Measurements from ENCODE around the gene GH1. TPM values are rescaled to one million over a fixed set of nuclear protein-coding genes. Genes with fewer than 3 reads are reported as not detected.

GH1 gene
- total RNA-seq, 1 experiment from 2014 or later = not detected

DNA sequence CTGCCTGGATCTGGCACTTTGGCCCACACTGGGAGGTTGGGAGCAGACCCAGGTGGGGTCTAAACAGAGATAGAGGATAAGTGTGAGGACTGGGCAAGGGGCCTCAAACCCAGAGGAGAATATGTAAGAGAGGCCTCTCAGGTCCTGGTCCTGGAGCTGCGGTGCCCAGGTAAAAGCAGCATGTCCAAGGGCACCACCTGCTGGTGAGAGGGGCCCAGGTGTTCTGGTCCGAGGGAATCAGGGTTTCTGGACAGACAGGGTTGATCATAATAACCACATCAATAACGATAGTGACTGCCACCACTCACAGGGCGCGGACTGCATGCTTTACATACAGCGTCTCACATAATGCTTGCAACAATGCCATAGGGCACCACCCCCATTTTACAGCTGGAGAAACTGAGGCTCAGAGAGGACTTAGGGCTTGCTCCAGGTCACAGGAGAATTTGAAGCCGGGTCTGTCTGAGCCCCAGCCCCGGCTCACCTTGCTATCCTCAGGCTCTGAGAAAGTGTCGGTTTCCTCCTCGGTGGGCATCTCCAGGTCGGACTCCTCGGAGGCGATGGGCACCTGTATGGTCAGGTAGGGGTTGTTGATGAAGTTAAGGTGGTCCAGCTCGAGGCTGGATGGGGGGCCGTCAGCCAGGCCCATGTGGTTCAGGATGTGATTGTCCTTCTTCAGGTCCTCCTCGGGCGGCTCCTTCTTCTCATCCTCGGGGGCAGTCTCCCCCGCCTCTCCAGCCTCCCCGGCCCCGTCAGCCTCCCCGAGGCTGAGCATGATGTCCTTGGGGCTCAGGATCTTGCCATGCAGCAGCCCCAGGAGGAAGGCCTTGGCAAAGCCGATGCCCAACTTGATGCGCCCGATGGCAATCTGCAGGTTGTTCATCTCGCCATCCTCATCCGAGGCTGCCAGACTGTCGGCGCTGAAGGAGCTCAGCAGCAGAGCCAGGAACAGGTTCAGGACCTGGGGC, 32.6 kb upstream of the GH1 start:
- no peak overlapping the region for H3K9ac ChIP-seq (ENCODE audit: low read length)
- no peak overlapping the region for H2AFZ ChIP-seq (ENCODE audit: low read depth, low read length, poor library complexity, severe bottlenecking)
- H3K27me3 ChIP-seq (ENCODE audit: insufficient read depth, low read length) = no peaks in the 10 kb centered on the region
- TF ChIP-seq, protein P1, sequence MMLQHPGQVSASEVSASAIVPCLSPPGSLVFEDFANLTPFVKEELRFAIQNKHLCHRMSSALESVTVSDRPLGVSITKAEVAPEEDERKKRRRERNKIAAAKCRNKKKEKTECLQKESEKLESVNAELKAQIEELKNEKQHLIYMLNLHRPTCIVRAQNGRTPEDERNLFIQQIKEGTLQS (IDR thresholded peaks at IDR 0.05) = no peak
- TF ChIP-seq, protein P2, sequence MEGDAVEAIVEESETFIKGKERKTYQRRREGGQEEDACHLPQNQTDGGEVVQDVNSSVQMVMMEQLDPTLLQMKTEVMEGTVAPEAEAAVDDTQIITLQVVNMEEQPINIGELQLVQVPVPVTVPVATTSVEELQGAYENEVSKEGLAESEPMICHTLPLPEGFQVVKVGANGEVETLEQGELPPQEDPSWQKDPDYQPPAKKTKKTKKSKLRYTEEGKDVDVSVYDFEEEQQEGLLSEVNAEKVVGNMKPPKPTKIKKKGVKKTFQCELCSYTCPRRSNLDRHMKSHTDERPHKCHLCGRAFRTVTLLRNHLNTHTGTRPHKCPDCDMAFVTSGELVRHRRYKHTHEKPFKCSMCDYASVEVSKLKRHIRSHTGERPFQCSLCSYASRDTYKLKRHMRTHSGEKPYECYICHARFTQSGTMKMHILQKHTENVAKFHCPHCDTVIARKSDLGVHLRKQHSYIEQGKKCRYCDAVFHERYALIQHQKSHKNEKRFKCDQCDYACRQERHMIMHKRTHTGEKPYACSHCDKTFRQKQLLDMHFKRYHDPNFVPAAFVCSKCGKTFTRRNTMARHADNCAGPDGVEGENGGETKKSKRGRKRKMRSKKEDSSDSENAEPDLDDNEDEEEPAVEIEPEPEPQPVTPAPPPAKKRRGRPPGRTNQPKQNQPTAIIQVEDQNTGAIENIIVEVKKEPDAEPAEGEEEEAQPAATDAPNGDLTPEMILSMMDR (IDR thresholded peaks at IDR 0.05 in 2 of 3, conservative IDR thresholded peaks at IDR 0.05 in 1 of 3; ENCODE audit: borderline replicate concordance in 1 of 3, insufficient read depth in 1 of 3, low read depth in 2 of 3, low read length in 2 of 3) = peak; percentile 82 to 98 (median 98)
- TF ChIP-seq SRF (IDR thresholded peaks at IDR 0.05; ENCODE audit: low read depth) (no peak), ELF1 (IDR thresholded peaks at IDR 0.05; ENCODE audit: borderline replicate concordance, low read depth) (no peak), TCF7L2 (IDR thresholded peaks at IDR 0.05; ENCODE audit: borderline replicate concordance, extremely low read depth, insufficient read depth, insufficient read length) (no peak), JUND (IDR thresholded peaks at IDR 0.05) (no peak), RAD21 (IDR thresholded peaks at IDR 0.05; ENCODE audit: low read depth) (peak; percentile 71), SP1 (IDR thresholded peaks at IDR 0.05; ENCODE audit: low read depth) (no peak), EGR1 (IDR thresholded peaks at IDR 0.05; ENCODE audit: low read depth) (no peak), ZNF274 (IDR thresholded peaks at IDR 0.05; ENCODE audit: low read depth, low read length) (no peak), FOSL1 (IDR thresholded peaks at IDR 0.05; ENCODE audit: low read depth) (no peak), POLR2AphosphoS5 (IDR thresholded peaks at IDR 0.05; ENCODE audit: low read depth, low read length) (no peak), POLR2A (IDR thresholded peaks at IDR 0.05; ENCODE audit: borderline replicate concordance, extremely low read depth, insufficient read depth, insufficient read length) (no peak), SIN3A (IDR thresholded peaks at IDR 0.05; ENCODE audit: low read depth) (no peak)
- BruUV-seq (replicated peaks) = no TSS peak
- intact Hi-C loops (cut with micrococcal nuclease) = loop anchor here (1.0 kb wide), 1 partner anchor 32 kb away; no protein-coding TSS in a partner anchor
- H3K4me2 ChIP-seq (ENCODE audit: low read length) = no peak overlapping the region
- no peak overlapping the region for H3K4me3 ChIP-seq (replicated peaks in 1 of 2; ENCODE audit: low read depth in 1 of 2, low read length in 2 of 2)
- peak; percentile 58 for DNase-seq (ENCODE audit: low read depth, low spot score)
- no peak overlapping the region for H3K27ac ChIP-seq (ENCODE audit: low read depth, low read length)
- no peaks in the 10 kb centered on the region for H4K20me1 ChIP-seq (ENCODE audit: insufficient read depth)
- POLR2A ChIA-PET = interaction anchor here (1.6 to 1.8 kb wide), 3 partner anchors 15 to 183 kb away, joined by 3 to 6 read pairs (median 6); no protein-coding TSS in a partner anchor
- H3K4me1 ChIP-seq (ENCODE audit: control insufficient read depth in 1 of 2, insufficient read depth in 2 of 2, low read length in 2 of 2) = peaks cover 0 to 10% of the 10 kb centered on the region in 2 experiments; a peak in 1 of 4 replicates
- H3K9me2 ChIP-seq (ENCODE audit: insufficient read depth) = no peaks in the 10 kb centered on the region
- H3K36me3 ChIP-seq (ENCODE audit: control insufficient read depth in 1 of 2, insufficient read depth in 2 of 2, low read length in 2 of 2) = no peaks in the 10 kb centered on the region
- CTCF ChIA-PET = interaction anchor here (0.5 to 4.8 kb wide), 31 partner anchors 9 to 182 kb away, joined by 3 to 61 read pairs (median 5); partner anchors contain the start of genes CSHL1 and GH1
- peak; percentile 86 for ATAC-seq
- no peaks in the 10 kb centered on the region for H3K79me2 ChIP-seq (ENCODE audit: insufficient read depth, low read length)
- H3K9me3 ChIP-seq (ENCODE audit: control insufficient read depth in 1 of 2, insufficient read depth in 1 of 2, low read depth in 1 of 2, low read length in 2 of 2) = no peaks in the 10 kb centered on the region
- RAD21 ChIA-PET (ENCODE audit: low non-redundant PET in 1 of 2, low total read pairs in 2 of 2, uncharacterized antibody in 2 of 2, unreplicated experiment in 2 of 2) = interaction anchor here (1.0 to 2.0 kb wide), 6 partner anchors 32 to 183 kb away, joined by 3 to 7 read pairs (median 5); partner anchors contain the start of gene GH1 (in 1 of the 2)
